ENCODE data around the gene RB1. TPM values are rescaled to one million over a fixed set of nuclear protein-coding genes. Genes with fewer than 3 reads are reported as not detected.

The RB1 gene
- total and polyA plus RNA-seq, 2 donors (not counting 3 experiments of a cell fraction or from before 2014, with no cell fraction given) = 8.0 to 41.2 TPM

- POLR2A ChIA-PET = no interaction called here
These were observed 194.1 kb downstream of the RB1 start for GRCh38 chr13:48497669-48498068.

GRCh38 chr13:48500652-48501197 lies 197.2 kb downstream of the RB1 start:
- Histone ChIP-seq H4K20me1 (replicated peaks; ENCODE audit: control insufficient read depth, extremely low read depth, insufficient read depth, low read length) (no peaks in the 10 kb centered on the region), H3K27ac (ENCODE audit: insufficient read depth, low read depth, low read length) (no peak overlapping the region), H3K27me3 (ENCODE audit: control insufficient read depth in 2 of 2, insufficient read depth in 2 of 2, low read length in 2 of 2) (no peaks in the 10 kb centered on the region), H3K79me2 (ENCODE audit: control insufficient read depth, insufficient read depth, low read length) (no peaks in the 10 kb centered on the region), H3K9ac (replicated peaks; ENCODE audit: extremely low read depth, insufficient read depth, low read length) (no peak overlapping the region), H3K4me1 (ENCODE audit: control insufficient read depth, extremely low read depth, insufficient read depth, low read length) (peaks cover 7% of the 10 kb centered on the region), H3K4me3 (replicated peaks in 1 of 3; ENCODE audit: insufficient read depth in 1 of 3, low read depth in 1 of 3, low read length in 3 of 3) (no peak overlapping the region), H3K9me3 (replicated peaks; ENCODE audit: control insufficient read depth, insufficient read depth, low read length) (no peaks in the 10 kb centered on the region), H3K9me1 (replicated peaks; ENCODE audit: control insufficient read depth, extremely low read depth, insufficient read depth, low read length) (no peaks in the 10 kb centered on the region), H3K4me2 (ENCODE audit: insufficient read depth, low read length) (no peak overlapping the region), H3K36me3 (ENCODE audit: control insufficient read depth in 2 of 2, extremely low read depth in 1 of 2, insufficient read depth in 2 of 2, low read length in 2 of 2) (no peaks in the 10 kb centered on the region), H2AFZ (ENCODE audit: low read depth, low read length) (no peak overlapping the region)
- dilution Hi-C loops (cut with MboI; ENCODE audit: extremely low pct_ligation_motif_present, low sequenced_read_pairs) (no loop called here), intact Hi-C loops (cut with micrococcal nuclease) (no loop called here)
- ChIA-PET CTCF (no interaction called here), POLR2A (no interaction called here)
- no peak for TF ChIP-seq POLR2AphosphoS5 (IDR thresholded peaks at IDR 0.05; ENCODE audit: insufficient read depth, low read depth, low read length)
- no peak for TF ChIP-seq MYC (IDR thresholded peaks at IDR 0.05; ENCODE audit: low read depth, low read length)
- no peak for TF ChIP-seq POLR2A (IDR thresholded peaks at IDR 0.05; ENCODE audit: low read depth, low read length)
- TF ChIP-seq JUN (IDR thresholded peaks at IDR 0.05; ENCODE audit: borderline replicate concordance, insufficient read depth, insufficient read length, low read depth) = no peak
- TF ChIP-seq GATA2 (IDR thresholded peaks at IDR 0.05; ENCODE audit: insufficient read depth, insufficient read length, low read depth, low read length) = no peak
- no peak for TF ChIP-seq CTCF (IDR thresholded peaks at IDR 0.05; ENCODE audit: extremely low read depth in 1 of 2, insufficient read depth in 1 of 2, low read depth in 1 of 2, low read length in 2 of 2)
- no peak for TF ChIP-seq EZH2 (IDR thresholded peaks at IDR 0.05; ENCODE audit: borderline replicate concordance, low read depth, low read length, severe bottlenecking)
- no peak for TF ChIP-seq FOS (IDR thresholded peaks at IDR 0.05; ENCODE audit: borderline replicate concordance, insufficient read depth, low read length)
- no peak for TF ChIP-seq MAX (IDR thresholded peaks at IDR 0.05; ENCODE audit: insufficient read depth, insufficient read length)
- FAIRE-seq = no peak
- BruUV-seq (replicated peaks) = no TSS peak
- DNase-seq (ENCODE audit: low read depth, low spot score) = no peak

More at GRCh38 chr13:48497669-48498068, 194.1 kb downstream of the RB1 start:
- intact Hi-C loops (cut with micrococcal nuclease) (no loop called here), dilution Hi-C loops (cut with MboI; ENCODE audit: extremely low pct_ligation_motif_present, low sequenced_read_pairs) (no loop called here)
- no peaks in the 10 kb centered on the region for H3K9me1 ChIP-seq (replicated peaks; ENCODE audit: control insufficient read depth, extremely low read depth, insufficient read depth, low read length)
- CTCF ChIA-PET = no interaction called here
- no peaks in the 10 kb centered on the region for H3K79me2 ChIP-seq (ENCODE audit: control insufficient read depth, insufficient read depth, low read length)
- BruUV-seq (replicated peaks) = no TSS peak
- FAIRE-seq (no peak), DNase-seq (ENCODE audit: low read depth, low spot score) (no peak)
- no peaks in the 10 kb centered on the region for H3K36me3 ChIP-seq (ENCODE audit: control insufficient read depth in 2 of 2, extremely low read depth in 1 of 2, insufficient read depth in 2 of 2, low read length in 2 of 2)
- H3K4me3 ChIP-seq (replicated peaks in 1 of 3; ENCODE audit: insufficient read depth in 1 of 3, low read depth in 1 of 3, low read length in 3 of 3) = no peak overlapping the region
- H4K20me1 ChIP-seq (replicated peaks; ENCODE audit: control insufficient read depth, extremely low read depth, insufficient read depth, low read length) = no peaks in the 10 kb centered on the region
- no peaks in the 10 kb centered on the region for H3K9me3 ChIP-seq (replicated peaks; ENCODE audit: control insufficient read depth, insufficient read depth, low read length)
- TF ChIP-seq FOS (IDR thresholded peaks at IDR 0.05; ENCODE audit: borderline replicate concordance, insufficient read depth, low read length) (no peak), POLR2AphosphoS5 (IDR thresholded peaks at IDR 0.05; ENCODE audit: insufficient read depth, low read depth, low read length) (no peak), POLR2A (IDR thresholded peaks at IDR 0.05; ENCODE audit: low read depth, low read length) (no peak)
- H3K27me3 ChIP-seq (ENCODE audit: control insufficient read depth in 2 of 2, insufficient read depth in 2 of 2, low read length in 2 of 2) = no peaks in the 10 kb centered on the region
- H2AFZ ChIP-seq (ENCODE audit: low read depth, low read length) = no peak overlapping the region
- H3K27ac ChIP-seq (ENCODE audit: insufficient read depth, low read depth, low read length) = no peak overlapping the region
- peaks cover 36% of the 10 kb centered on the region for H3K4me1 ChIP-seq (ENCODE audit: control insufficient read depth, extremely low read depth, insufficient read depth, low read length)
- H3K9ac ChIP-seq (replicated peaks; ENCODE audit: extremely low read depth, insufficient read depth, low read length) = no peak overlapping the region
- H3K4me2 ChIP-seq (ENCODE audit: insufficient read depth, low read length) = no peak overlapping the region

All from endothelial cell of umbilical vein (primary cell).